Prostate gland (tissue), 2 donors: ENCODE data around the gene ABL2.

Experiments
- POLR2AphosphoS5 ChIP-seq: sonication (generic); formaldehyde crosslinking; IDR thresholded peaks from one replicate; pipeline ENCODE4 v1.6.1; 2017; ENCODE audit warnings: antibody characterized with exemption
- TF ChIP-seq, protein P1 (sequence below), 4 experiments: fragments of 200-600 bp in 2 of 4; fragments of 450-650 bp in 2 of 4; sonication (generic) in 2 of 4; IDR thresholded peaks; 1 replicate in 3 of 4; 2 replicates in 1 of 4; pipeline ENCODE4 v1.5.1; 2016 to 2019; ENCODE audit warnings: antibody characterized with exemption in 4 of 4, mild to moderate bottlenecking in 2 of 4, moderate library complexity in 2 of 4

DNA sequence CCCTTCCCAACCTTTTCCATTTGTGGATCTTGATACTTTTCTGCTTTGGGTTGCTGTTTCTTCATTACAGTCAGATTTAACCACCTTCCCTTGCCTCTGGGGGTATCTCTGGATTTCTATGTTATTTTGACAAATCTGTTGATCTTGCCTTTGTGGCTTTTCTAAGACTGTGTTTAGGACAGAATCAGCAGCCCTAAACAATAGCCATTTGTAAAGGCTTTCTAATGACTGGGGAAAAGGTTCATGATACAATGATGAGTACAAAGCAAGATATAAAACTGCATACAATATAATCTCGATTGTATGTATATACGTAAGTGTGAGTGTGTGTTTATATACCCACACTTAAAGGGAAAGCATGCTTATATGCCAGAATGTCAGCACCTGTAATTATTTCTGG is 176.0 kb downstream of the ABL2 start:
- TF ChIP-seq, protein P1, sequence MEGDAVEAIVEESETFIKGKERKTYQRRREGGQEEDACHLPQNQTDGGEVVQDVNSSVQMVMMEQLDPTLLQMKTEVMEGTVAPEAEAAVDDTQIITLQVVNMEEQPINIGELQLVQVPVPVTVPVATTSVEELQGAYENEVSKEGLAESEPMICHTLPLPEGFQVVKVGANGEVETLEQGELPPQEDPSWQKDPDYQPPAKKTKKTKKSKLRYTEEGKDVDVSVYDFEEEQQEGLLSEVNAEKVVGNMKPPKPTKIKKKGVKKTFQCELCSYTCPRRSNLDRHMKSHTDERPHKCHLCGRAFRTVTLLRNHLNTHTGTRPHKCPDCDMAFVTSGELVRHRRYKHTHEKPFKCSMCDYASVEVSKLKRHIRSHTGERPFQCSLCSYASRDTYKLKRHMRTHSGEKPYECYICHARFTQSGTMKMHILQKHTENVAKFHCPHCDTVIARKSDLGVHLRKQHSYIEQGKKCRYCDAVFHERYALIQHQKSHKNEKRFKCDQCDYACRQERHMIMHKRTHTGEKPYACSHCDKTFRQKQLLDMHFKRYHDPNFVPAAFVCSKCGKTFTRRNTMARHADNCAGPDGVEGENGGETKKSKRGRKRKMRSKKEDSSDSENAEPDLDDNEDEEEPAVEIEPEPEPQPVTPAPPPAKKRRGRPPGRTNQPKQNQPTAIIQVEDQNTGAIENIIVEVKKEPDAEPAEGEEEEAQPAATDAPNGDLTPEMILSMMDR (IDR thresholded peaks at IDR 0.05), result no peak
- no peak for TF ChIP-seq POLR2AphosphoS5
